ENCODE data around the gene FN1. TPM values are rescaled to one million over a fixed set of nuclear protein-coding genes. Genes with fewer than 3 reads are reported as not detected.

FN1 gene
- total and polyA plus RNA-seq, 2 of the 8 experiments (the other 6 are each of a cell fraction or from before 2014, with no cell fraction given), result 42.9 to 109 TPM

- Histone ChIP-seq H2BK15ac (ENCODE audit: low read length) (no peak overlapping the region), H2BK120ac (replicated peaks; ENCODE audit: low read depth, low read length) (no peak overlapping the region), H3K27me3 (replicated peaks in 1 of 4; ENCODE audit: control insufficient read depth in 3 of 4, extremely low read depth in 1 of 4, insufficient read depth in 3 of 4, low read length in 3 of 4) (no peaks in the 10 kb centered on the region), H3K79me1 (ENCODE audit: low read depth, low read length) (no peaks in the 10 kb centered on the region), H3K9me3 (ENCODE audit: insufficient read depth in 2 of 2, low read depth in 1 of 2, low read length in 1 of 2) (no peaks in the 10 kb centered on the region), H3K79me2 (ENCODE audit: control insufficient read depth in 1 of 2, insufficient read depth in 2 of 2, low read length in 2 of 2) (no peaks in the 10 kb centered on the region), H3K4me3 (ENCODE audit: extremely low read depth in 1 of 4, insufficient read depth in 2 of 4, low read depth in 3 of 4, low read length in 4 of 4) (no peak overlapping the region), H4K8ac (ENCODE audit: extremely low read depth, insufficient read depth, low read length) (no peak overlapping the region), H4K20me1 (replicated peaks in 1 of 2; ENCODE audit: control insufficient read depth in 1 of 2, insufficient read depth in 2 of 2, low read length in 2 of 2) (peaks cover 0 to 2% of the 10 kb centered on the region in 2 experiments), H2AK5ac (ENCODE audit: low read depth, low read length) (no peak overlapping the region), H2BK5ac (ENCODE audit: low read depth, low read length) (no peak overlapping the region), H4K91ac (replicated peaks; ENCODE audit: insufficient read length, low read length) (no peak overlapping the region), H3K23ac (ENCODE audit: insufficient read length) (no peak overlapping the region), H3K4me2 (ENCODE audit: insufficient read depth in 1 of 2, low read depth in 2 of 2, low read length in 2 of 2) (no peak overlapping the region), H2BK20ac (ENCODE audit: low read length) (no peak overlapping the region), H3K27ac (ENCODE audit: low read depth, low read length) (no peak overlapping the region), H3K56ac (replicated peaks; ENCODE audit: insufficient read length, low read depth, low read length) (no peak overlapping the region), H3K4me1 (replicated peaks in 1 of 4; ENCODE audit: control insufficient read depth in 3 of 4, insufficient read depth in 4 of 4, low read length in 3 of 4) (no peaks in the 10 kb centered on the region), H4K5ac (ENCODE audit: insufficient read length, low read depth, low read length) (no peak overlapping the region), H2AFZ (ENCODE audit: low read length) (no peak overlapping the region), H3K23me2 (ENCODE audit: low read depth, low read length) (no peaks in the 10 kb centered on the region), H3K14ac (ENCODE audit: insufficient read length) (no peak overlapping the region), H3K4ac (replicated peaks; ENCODE audit: insufficient read length, low read depth, low read length) (no peak overlapping the region), H2BK12ac (ENCODE audit: low read depth, low read length) (no peak overlapping the region), H3K9ac (replicated peaks in 1 of 4; ENCODE audit: extremely low read depth in 1 of 4, low read depth in 3 of 4, low read length in 3 of 4) (no peak overlapping the region), H3K36me3 (ENCODE audit: control insufficient read depth in 2 of 4, insufficient read depth in 4 of 4, low read length in 3 of 4) (peaks cover 2 to 28% (median 12%) of the 10 kb centered on the region in 4 experiments; a peak in 4 of 8 replicates), H3K18ac (ENCODE audit: extremely low read depth, low read length) (no peak overlapping the region)
- FAIRE-seq (no peak), DNase-seq (ENCODE audit: low read depth in 1 of 2, low spot score in 2 of 2) (no peak)
- TF ChIP-seq SP4 (IDR thresholded peaks at IDR 0.05; ENCODE audit: low read length) (no peak), MAFK (IDR thresholded peaks at IDR 0.05; ENCODE audit: low read depth, low read length) (no peak), CEBPB (IDR thresholded peaks at IDR 0.05; ENCODE audit: low read depth, low read length) (no peak), GTF2F1 (IDR thresholded peaks at IDR 0.05; ENCODE audit: borderline replicate concordance, low read depth, low read length) (no peak), JUND (IDR thresholded peaks at IDR 0.05; ENCODE audit: low read length) (no peak)
- 96% methylated on average over 2 of the region's 2 CpGs; no CpG with 5 or more reads in 1 of the 2 experiments for WGBS, 2 experiments (ENCODE audit: extremely low coverage in 1 of 2, insufficient coverage in 1 of 2, insufficient read length in 1 of 2, insufficient replicate concordance in 2 of 2, low coverage in 1 of 2, low lambda C conversion rate in 2 of 2, missing lambda C conversion rate in 1 of 2)
- POLR2A ChIA-PET (ENCODE audit: partially characterized antibody), result interaction anchor here (0.9 kb wide), 1 partner anchor 13 kb away, joined by 3 read pairs; no protein-coding TSS in a partner anchor
- CTCF ChIA-PET (ENCODE audit: partially characterized antibody), result interaction anchor here (1.0 kb wide), 1 partner anchor 43 kb away, joined by 4 read pairs; no protein-coding TSS in a partner anchor
Observed at GRCh38 chr2:215377283-215377682, 58.6 kb downstream of the FN1 start.
